HEK293 (cell line): Measurements from ENCODE around the gene KCTD7.

Source experiments
- HIC1 ChIP-seq: fragments of 450-650 bp; formaldehyde crosslinking; IDR thresholded peaks from 2 replicates; pipeline ENCODE4 v1.5.1; 2016; ENCODE audit warnings: missing biosample characterization, missing genetic modification characterization
- SP3 ChIP-seq: fragments of 450-650 bp; formaldehyde crosslinking; IDR thresholded peaks from 2 replicates; pipeline ENCODE4 v1.5.1; 2016; ENCODE audit warnings: missing biosample characterization, missing genetic modification characterization
- ZBTB20 ChIP-seq: fragments of 450-650 bp; formaldehyde crosslinking; IDR thresholded peaks from 2 replicates; pipeline ENCODE4 v1.5.1; 2016; ENCODE audit warnings: missing biosample characterization, missing genetic modification characterization
- ZEB2 ChIP-seq: fragments of 450-650 bp; formaldehyde crosslinking; IDR thresholded peaks from 2 replicates; pipeline ENCODE4 v1.5.1; 2016; ENCODE audit warnings: missing biosample characterization, missing genetic modification characterization
- ZFHX2 ChIP-seq: fragments of 450-650 bp; formaldehyde crosslinking; conservative IDR thresholded peaks from 2 replicates; pipeline ENCODE4 v1.5.1; 2016; ENCODE audit warnings: missing biosample characterization, missing genetic modification characterization
- ZFP3 ChIP-seq: fragments of 450-650 bp; formaldehyde crosslinking; IDR thresholded peaks from 2 replicates; pipeline ENCODE4 v1.5.1; 2016; ENCODE audit warnings: low read depth, missing biosample characterization, missing genetic modification characterization
- ZNF133 ChIP-seq: fragments of 450-650 bp; formaldehyde crosslinking; IDR thresholded peaks from 2 replicates; pipeline ENCODE4 v1.5.1; 2016; ENCODE audit warnings: missing biosample characterization, missing genetic modification characterization
- ZNF146 ChIP-seq: fragments of 450-650 bp; formaldehyde crosslinking; IDR thresholded peaks from 2 replicates; pipeline ENCODE4 v1.5.1; 2016; ENCODE audit warnings: missing biosample characterization, missing genetic modification characterization
- ZNF202 ChIP-seq: fragments of 450-650 bp; formaldehyde crosslinking; IDR thresholded peaks from 2 replicates; pipeline ENCODE4 v1.5.1; 2016; ENCODE audit warnings: missing biosample characterization, missing genetic modification characterization, borderline replicate concordance
- ZNF26 ChIP-seq: fragments of 450-650 bp; formaldehyde crosslinking; IDR thresholded peaks from 2 replicates; pipeline ENCODE4 v1.5.1; 2016; ENCODE audit warnings: missing biosample characterization, missing genetic modification characterization
- ZNF423 ChIP-seq: fragments of 450-650 bp; formaldehyde crosslinking; IDR thresholded peaks from 2 replicates; pipeline ENCODE4 v1.5.1; 2016; ENCODE audit warnings: missing biosample characterization, missing genetic modification characterization
- ZNF561 ChIP-seq: fragments of 450-650 bp; IDR thresholded peaks from 2 replicates; pipeline ENCODE4 v1.5.1; 2018; ENCODE audit warnings: missing biosample characterization, missing genetic modification characterization, borderline replicate concordance
- ZNF785 ChIP-seq: fragments of 450-650 bp; formaldehyde crosslinking; IDR thresholded peaks from 2 replicates; pipeline ENCODE4 v1.5.1; 2016; ENCODE audit warnings: missing biosample characterization, missing genetic modification characterization
- ZXDB ChIP-seq: fragments of 450-650 bp; formaldehyde crosslinking; IDR thresholded peaks from 2 replicates; pipeline ENCODE4 v1.5.1; 2016; ENCODE audit warnings: missing biosample characterization, missing genetic modification characterization
- TF ChIP-seq, protein P1 (sequence below): fragments of 450-650 bp; formaldehyde crosslinking; IDR thresholded peaks from 2 replicates; pipeline ENCODE4 v1.5.1; 2016; ENCODE audit warnings: missing biosample characterization, missing genetic modification characterization, borderline replicate concordance
- TF ChIP-seq, protein P2 (sequence below): fragments of 450-650 bp; formaldehyde crosslinking; IDR thresholded peaks from 2 replicates; pipeline ENCODE4 v1.5.1; 2016; ENCODE audit warnings: missing biosample characterization, missing genetic modification characterization
- TF ChIP-seq, protein P3 (sequence below): fragments of 450-650 bp; formaldehyde crosslinking; IDR thresholded peaks from 2 replicates; pipeline ENCODE4 v1.5.1; 2016; ENCODE audit warnings: missing biosample characterization, missing genetic modification characterization
- TF ChIP-seq, protein P4 (sequence below): fragments of 450-650 bp; formaldehyde crosslinking; conservative IDR thresholded peaks from 2 replicates; pipeline ENCODE4 v1.5.1; 2016; ENCODE audit warnings: low read depth, missing biosample characterization, missing genetic modification characterization

The KCTD7 gene

DNA sequence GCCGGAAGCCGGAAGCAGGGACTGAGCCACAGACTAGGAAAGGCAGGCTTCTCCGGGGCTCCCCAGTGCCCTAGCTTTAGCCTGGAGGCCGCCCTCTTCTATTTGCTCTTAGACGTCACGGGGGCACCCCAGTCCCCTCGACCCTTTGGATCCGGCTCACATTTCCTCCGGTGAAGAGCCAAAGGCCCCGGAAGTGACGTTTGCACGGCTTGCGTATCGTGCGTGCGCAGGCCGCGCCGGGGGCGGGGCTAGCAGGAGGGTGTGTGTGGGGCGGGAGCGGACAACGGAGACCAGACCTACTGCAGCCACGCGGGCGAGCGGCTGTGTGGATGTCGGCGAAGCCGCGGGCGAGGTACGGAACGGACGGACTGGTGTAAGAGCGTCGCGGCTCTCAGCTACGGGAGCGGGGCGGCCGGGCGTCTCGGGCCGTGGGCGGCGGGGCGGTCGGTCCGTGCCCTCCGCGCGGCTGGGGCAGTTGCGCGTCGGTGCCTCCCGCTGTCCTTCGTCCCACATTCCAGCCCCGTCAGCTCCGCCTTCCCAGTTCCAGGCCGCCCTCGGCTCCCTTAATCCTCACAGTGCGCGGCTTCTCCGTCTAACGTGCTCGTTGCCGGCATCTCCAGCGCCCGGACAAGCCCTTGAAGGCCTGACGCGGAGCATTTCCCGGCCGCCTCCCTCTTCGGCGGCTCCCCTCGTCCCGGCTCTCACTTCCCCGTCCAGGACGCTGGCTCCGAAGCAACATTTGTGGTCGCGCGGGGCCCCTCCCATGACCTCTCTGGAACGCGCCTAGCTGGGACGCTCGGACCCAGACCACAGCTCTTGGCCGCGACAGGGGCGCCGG, 25.8 kb downstream of the KCTD7 start (continued):
- TF ChIP-seq, protein P1, sequence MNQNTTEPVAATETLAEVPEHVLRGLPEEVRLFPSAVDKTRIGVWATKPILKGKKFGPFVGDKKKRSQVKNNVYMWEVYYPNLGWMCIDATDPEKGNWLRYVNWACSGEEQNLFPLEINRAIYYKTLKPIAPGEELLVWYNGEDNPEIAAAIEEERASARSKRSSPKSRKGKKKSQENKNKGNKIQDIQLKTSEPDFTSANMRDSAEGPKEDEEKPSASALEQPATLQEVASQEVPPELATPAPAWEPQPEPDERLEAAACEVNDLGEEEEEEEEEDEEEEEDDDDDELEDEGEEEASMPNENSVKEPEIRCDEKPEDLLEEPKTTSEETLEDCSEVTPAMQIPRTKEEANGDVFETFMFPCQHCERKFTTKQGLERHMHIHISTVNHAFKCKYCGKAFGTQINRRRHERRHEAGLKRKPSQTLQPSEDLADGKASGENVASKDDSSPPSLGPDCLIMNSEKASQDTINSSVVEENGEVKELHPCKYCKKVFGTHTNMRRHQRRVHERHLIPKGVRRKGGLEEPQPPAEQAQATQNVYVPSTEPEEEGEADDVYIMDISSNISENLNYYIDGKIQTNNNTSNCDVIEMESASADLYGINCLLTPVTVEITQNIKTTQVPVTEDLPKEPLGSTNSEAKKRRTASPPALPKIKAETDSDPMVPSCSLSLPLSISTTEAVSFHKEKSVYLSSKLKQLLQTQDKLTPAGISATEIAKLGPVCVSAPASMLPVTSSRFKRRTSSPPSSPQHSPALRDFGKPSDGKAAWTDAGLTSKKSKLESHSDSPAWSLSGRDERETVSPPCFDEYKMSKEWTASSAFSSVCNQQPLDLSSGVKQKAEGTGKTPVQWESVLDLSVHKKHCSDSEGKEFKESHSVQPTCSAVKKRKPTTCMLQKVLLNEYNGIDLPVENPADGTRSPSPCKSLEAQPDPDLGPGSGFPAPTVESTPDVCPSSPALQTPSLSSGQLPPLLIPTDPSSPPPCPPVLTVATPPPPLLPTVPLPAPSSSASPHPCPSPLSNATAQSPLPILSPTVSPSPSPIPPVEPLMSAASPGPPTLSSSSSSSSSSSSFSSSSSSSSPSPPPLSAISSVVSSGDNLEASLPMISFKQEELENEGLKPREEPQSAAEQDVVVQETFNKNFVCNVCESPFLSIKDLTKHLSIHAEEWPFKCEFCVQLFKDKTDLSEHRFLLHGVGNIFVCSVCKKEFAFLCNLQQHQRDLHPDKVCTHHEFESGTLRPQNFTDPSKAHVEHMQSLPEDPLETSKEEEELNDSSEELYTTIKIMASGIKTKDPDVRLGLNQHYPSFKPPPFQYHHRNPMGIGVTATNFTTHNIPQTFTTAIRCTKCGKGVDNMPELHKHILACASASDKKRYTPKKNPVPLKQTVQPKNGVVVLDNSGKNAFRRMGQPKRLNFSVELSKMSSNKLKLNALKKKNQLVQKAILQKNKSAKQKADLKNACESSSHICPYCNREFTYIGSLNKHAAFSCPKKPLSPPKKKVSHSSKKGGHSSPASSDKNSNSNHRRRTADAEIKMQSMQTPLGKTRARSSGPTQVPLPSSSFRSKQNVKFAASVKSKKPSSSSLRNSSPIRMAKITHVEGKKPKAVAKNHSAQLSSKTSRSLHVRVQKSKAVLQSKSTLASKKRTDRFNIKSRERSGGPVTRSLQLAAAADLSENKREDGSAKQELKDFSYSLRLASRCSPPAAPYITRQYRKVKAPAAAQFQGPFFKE (tag by site-specific recombination): no peak
- TF ChIP-seq ZFHX2 (tag by site-specific recombination) (peak; percentile 86), ZNF26 (tag by site-specific recombination) (no peak), ZNF785 (tag by site-specific recombination) (no peak), ZFP3 (tag by site-specific recombination) (no peak), SP3 (tag by site-specific recombination) (peak; percentile 88), HIC1 (tag by site-specific recombination) (0 out of 2 replicates have a peak, but pooled peaks have one; percentile 43), ZNF146 (no peak), ZNF133 (tag by site-specific recombination) (no peak), ZNF561 (tag by site-specific recombination) (no peak), ZXDB (tag by site-specific recombination) (peak; percentile 84), ZNF423 (tag by site-specific recombination) (no peak), ZEB2 (tag by site-specific recombination) (peak; percentile 52; the same call in 1 of the 2 replicates), ZNF202 (tag by site-specific recombination) (no peak), ZBTB20 (peak; percentile 79)
- TF ChIP-seq, protein P2, sequence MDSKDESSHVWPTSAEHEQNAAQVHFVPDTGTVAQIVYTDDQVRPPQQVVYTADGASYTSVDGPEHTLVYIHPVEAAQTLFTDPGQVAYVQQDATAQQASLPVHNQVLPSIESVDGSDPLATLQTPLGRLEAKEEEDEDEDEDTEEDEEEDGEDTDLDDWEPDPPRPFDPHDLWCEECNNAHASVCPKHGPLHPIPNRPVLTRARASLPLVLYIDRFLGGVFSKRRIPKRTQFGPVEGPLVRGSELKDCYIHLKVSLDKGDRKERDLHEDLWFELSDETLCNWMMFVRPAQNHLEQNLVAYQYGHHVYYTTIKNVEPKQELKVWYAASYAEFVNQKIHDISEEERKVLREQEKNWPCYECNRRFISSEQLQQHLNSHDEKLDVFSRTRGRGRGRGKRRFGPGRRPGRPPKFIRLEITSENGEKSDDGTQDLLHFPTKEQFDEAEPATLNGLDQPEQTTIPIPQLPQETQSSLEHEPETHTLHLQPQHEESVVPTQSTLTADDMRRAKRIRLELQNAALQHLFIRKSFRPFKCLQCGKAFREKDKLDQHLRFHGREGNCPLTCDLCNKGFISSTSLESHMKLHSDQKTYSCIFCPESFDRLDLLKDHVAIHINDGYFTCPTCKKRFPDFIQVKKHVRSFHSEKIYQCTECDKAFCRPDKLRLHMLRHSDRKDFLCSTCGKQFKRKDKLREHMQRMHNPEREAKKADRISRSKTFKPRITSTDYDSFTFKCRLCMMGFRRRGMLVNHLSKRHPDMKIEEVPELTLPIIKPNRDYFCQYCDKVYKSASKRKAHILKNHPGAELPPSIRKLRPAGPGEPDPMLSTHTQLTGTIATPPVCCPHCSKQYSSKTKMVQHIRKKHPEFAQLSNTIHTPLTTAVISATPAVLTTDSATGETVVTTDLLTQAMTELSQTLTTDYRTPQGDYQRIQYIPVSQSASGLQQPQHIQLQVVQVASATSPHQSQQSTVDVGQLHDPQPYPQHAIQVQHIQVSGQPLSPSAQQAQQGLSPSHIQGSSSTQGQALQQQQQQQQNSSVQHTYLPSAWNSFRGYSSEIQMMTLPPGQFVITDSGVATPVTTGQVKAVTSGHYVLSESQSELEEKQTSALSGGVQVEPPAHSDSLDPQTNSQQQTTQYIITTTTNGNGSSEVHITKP (tag by site-specific recombination): peak; percentile 94
- TF ChIP-seq, protein P3, sequence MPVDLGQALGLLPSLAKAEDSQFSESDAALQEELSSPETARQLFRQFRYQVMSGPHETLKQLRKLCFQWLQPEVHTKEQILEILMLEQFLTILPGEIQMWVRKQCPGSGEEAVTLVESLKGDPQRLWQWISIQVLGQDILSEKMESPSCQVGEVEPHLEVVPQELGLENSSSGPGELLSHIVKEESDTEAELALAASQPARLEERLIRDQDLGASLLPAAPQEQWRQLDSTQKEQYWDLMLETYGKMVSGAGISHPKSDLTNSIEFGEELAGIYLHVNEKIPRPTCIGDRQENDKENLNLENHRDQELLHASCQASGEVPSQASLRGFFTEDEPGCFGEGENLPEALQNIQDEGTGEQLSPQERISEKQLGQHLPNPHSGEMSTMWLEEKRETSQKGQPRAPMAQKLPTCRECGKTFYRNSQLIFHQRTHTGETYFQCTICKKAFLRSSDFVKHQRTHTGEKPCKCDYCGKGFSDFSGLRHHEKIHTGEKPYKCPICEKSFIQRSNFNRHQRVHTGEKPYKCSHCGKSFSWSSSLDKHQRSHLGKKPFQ (tag by site-specific recombination): no peak
- TF ChIP-seq, protein P4, sequence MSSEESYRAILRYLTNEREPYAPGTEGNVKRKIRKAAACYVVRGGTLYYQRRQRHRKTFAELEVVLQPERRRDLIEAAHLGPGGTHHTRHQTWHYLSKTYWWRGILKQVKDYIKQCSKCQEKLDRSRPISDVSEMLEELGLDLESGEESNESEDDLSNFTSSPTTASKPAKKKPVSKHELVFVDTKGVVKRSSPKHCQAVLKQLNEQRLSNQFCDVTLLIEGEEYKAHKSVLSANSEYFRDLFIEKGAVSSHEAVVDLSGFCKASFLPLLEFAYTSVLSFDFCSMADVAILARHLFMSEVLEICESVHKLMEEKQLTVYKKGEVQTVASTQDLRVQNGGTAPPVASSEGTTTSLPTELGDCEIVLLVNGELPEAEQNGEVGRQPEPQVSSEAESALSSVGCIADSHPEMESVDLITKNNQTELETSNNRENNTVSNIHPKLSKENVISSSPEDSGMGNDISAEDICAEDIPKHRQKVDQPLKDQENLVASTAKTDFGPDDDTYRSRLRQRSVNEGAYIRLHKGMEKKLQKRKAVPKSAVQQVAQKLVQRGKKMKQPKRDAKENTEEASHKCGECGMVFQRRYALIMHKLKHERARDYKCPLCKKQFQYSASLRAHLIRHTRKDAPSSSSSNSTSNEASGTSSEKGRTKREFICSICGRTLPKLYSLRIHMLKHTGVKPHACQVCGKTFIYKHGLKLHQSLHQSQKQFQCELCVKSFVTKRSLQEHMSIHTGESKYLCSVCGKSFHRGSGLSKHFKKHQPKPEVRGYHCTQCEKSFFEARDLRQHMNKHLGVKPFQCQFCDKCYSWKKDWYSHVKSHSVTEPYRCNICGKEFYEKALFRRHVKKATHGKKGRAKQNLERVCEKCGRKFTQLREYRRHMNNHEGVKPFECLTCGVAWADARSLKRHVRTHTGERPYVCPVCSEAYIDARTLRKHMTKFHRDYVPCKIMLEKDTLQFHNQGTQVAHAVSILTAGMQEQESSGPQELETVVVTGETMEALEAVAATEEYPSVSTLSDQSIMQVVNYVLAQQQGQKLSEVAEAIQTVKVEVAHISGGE: peak; percentile 95
